CD8-positive, alpha-beta memory T cell (primary cell): ENCODE measurements around the gene ABRACL. TPM values are rescaled to one million over a fixed set of nuclear protein-coding genes. Genes with fewer than 3 reads are reported as not detected.
"Not testable (repeated sequence)": the region's sequence is repeated elsewhere in the genome, so short reads cannot be mapped to it uniquely, and the experiment has no call there.

Experiments
- CTCF ChIA-PET: fragments of 350-600 bp; sonication (Branson Sonifier 250); formaldehyde crosslinking; loops from one replicate; lab custom pipeline; 2021; ENCODE audit warnings: antibody characterized with exemption; lab: Charles Lee
- POLR2A ChIA-PET: fragments of 350-600 bp; sonication (Branson Sonifier 250); formaldehyde crosslinking; loops from one replicate; lab custom pipeline; 2021; ENCODE audit warnings: antibody characterized with exemption; lab: Charles Lee
- DNase-seq, 5 donors: peaks; one replicate each; pipeline versions ENCODE4 v3.0.0 to v3.0.0-alpha.2; 2020 to 2022; ENCODE audit warnings: mixed read lengths in 1 of 5
- H3K27ac ChIP-seq: one replicate; pipeline ENCODE4 v1.7.0; 2013; ENCODE audit warnings: low read depth, mild to moderate bottlenecking, low read length, moderate library complexity
- H3K27me3 ChIP-seq: 2 replicates; pipeline ENCODE4 v1.7.0; 2013; ENCODE audit warnings: low read length, mild to moderate bottlenecking; ENCODE audit not compliant: insufficient read depth, poor library complexity, severe bottlenecking
- H3K36me3 ChIP-seq: 2 replicates; pipeline ENCODE4 v1.7.0; 2013; ENCODE audit warnings: mild to moderate bottlenecking, low read length, moderate library complexity; ENCODE audit not compliant: insufficient read depth
- H3K4me1 ChIP-seq: 2 replicates; pipeline ENCODE4 v1.7.0; 2013; ENCODE audit warnings: mild to moderate bottlenecking, low read length, moderate library complexity; ENCODE audit not compliant: insufficient read depth
- H3K4me3 ChIP-seq: 2 replicates; pipeline ENCODE4 v1.7.0; 2013; ENCODE audit warnings: mild to moderate bottlenecking, low read length
- H3K9me3 ChIP-seq: 2 replicates; pipeline ENCODE4 v1.7.0; 2013; ENCODE audit warnings: mild to moderate bottlenecking, low read length
- H3K27ac Mint-ChIP-seq, 8 donors: one replicate each; pipeline ENCODE4 v1.8.0; 2020 to 2021; ENCODE audit warnings: mixed read lengths in 8 of 8, mild to moderate bottlenecking in 6 of 8, inconsistent platforms in 3 of 8, moderate library complexity in 3 of 8
- H3K27me3 Mint-ChIP-seq, 2 donors: one replicate each; pipeline ENCODE4 v1.8.0; 2020 to 2021; ENCODE audit warnings: mixed read lengths in 2 of 2, mild to moderate bottlenecking in 1 of 2, moderate library complexity in 1 of 2
- H3K36me3 Mint-ChIP-seq, 3 donors: one replicate each; pipeline ENCODE4 v1.8.0; 2020 to 2021; ENCODE audit warnings: mixed read lengths in 3 of 3, inconsistent platforms in 1 of 3, mild to moderate bottlenecking in 1 of 3
- H3K4me1 Mint-ChIP-seq, 3 donors: one replicate each; pipeline ENCODE4 v1.8.0; 2020 to 2021; ENCODE audit warnings: mixed read lengths in 3 of 3, inconsistent platforms in 1 of 3, mild to moderate bottlenecking in 1 of 3
- H3K4me3 Mint-ChIP-seq, 7 donors: one replicate each; pipeline ENCODE4 v1.8.0; 2020 to 2021; ENCODE audit warnings: mixed read lengths in 7 of 7, mild to moderate bottlenecking in 6 of 7, moderate library complexity in 4 of 7, inconsistent platforms in 2 of 7
- H3K9me3 Mint-ChIP-seq, 5 donors: one replicate each; pipeline ENCODE4 v1.8.0; 2020 to 2022; ENCODE audit warnings: mixed read lengths in 5 of 5, mild to moderate bottlenecking in 3 of 5, moderate library complexity in 2 of 5, inconsistent platforms in 1 of 5
- polyA plus RNA-seq: library from polyadenylated mRNA; unstranded; fragments of 300-500 nt; fragmentation: Illumina TruSeq; gene quantifications from one replicate; pipeline ENCODE4 v1.2.3, GENCODE V29; 2021
- total RNA-seq, 2 experiments: library from RNA; stranded (reverse); gene quantifications; one replicate each; pipeline ENCODE4 v1.2.3, GENCODE V29; 2021

The ABRACL gene
- total and polyA plus RNA-seq, 3 experiments from 2014 or later, result 141 to 212 (median 145) TPM

GRCh38 chr6:139048912-139049311 is 20.4 kb downstream of the ABRACL start:
- POLR2A ChIA-PET, result interaction anchor here (0.6 kb wide), 1 partner anchor 806 kb away, joined by 3 read pairs; no protein-coding TSS in a partner anchor
- H3K4me1 Mint-ChIP-seq, H3K4me3 ChIP-seq, H3K9me3 Mint-ChIP-seq, CTCF ChIA-PET, H3K27me3 ChIP-seq, H3K27me3 Mint-ChIP-seq, H3K27ac ChIP-seq, H3K4me1 ChIP-seq, DNase-seq, H3K27ac Mint-ChIP-seq, H3K9me3 ChIP-seq, H3K36me3 ChIP-seq, H3K4me3 Mint-ChIP-seq: not testable (repeated sequence)
- H3K36me3 Mint-ChIP-seq, result peaks cover 4 to 14% (median 5%) of the 10 kb centered on the region in 3 donors

GRCh38 chr6:139050131-139050769 is 21.7 kb downstream of the ABRACL start:
- DNase-seq, H3K4me1 ChIP-seq, H3K36me3 Mint-ChIP-seq, H3K27ac ChIP-seq, H3K4me3 Mint-ChIP-seq, H3K9me3 Mint-ChIP-seq, H3K4me3 ChIP-seq, H3K27ac Mint-ChIP-seq, H3K27me3 Mint-ChIP-seq, H3K36me3 ChIP-seq, H3K4me1 Mint-ChIP-seq, H3K9me3 ChIP-seq, POLR2A ChIA-PET, H3K27me3 ChIP-seq: not testable (repeated sequence)
- CTCF ChIA-PET, result interaction anchor here (0.9 kb wide), 1 partner anchor 86 kb away, joined by 3 read pairs; no protein-coding TSS in a partner anchor

GRCh38 chr6:139050770-139051313 is 22.3 kb downstream of the ABRACL start:
- ChIA-PET POLR2A (no interaction called here), CTCF (interaction anchor here (0.9 kb wide), 1 partner anchor 87 kb away, joined by 3 read pairs; no protein-coding TSS in a partner anchor)
- Histone ChIP-seq H3K4me1 (no peaks in the 10 kb centered on the region), H3K27ac (no peak overlapping the region), H3K4me3 (no peak overlapping the region), H3K9me3 (no peaks in the 10 kb centered on the region), H3K27me3 (no peaks in the 10 kb centered on the region), H3K36me3 (no peaks in the 10 kb centered on the region)
- peaks cover 0 to 3% (median 0%) of the 10 kb centered on the region in 5 donors for H3K9me3 Mint-ChIP-seq
- no peak overlapping the region for H3K4me3 Mint-ChIP-seq
- peaks cover 0 to 4% of the 10 kb centered on the region in 2 donors for H3K27me3 Mint-ChIP-seq
- DNase-seq, result no peak
- no peaks in the 10 kb centered on the region for H3K36me3 Mint-ChIP-seq
- H3K4me1 Mint-ChIP-seq, result peaks cover 0 to 6% (median 0%) of the 10 kb centered on the region in 3 donors
- peak overlapping the region in 1 of 8 donors; percentile 2 for H3K27ac Mint-ChIP-seq

GRCh38 chr6:139051396-139052060 is 23.0 kb downstream of the ABRACL start:
- POLR2A ChIA-PET, result no interaction called here
- H3K4me1 ChIP-seq, result no peaks in the 10 kb centered on the region
- CTCF ChIA-PET, result interaction anchor here (0.9 kb wide), 1 partner anchor 88 kb away, joined by 3 read pairs; no protein-coding TSS in a partner anchor

GRCh38 chr6:139053382-139053781 is 24.8 kb downstream of the ABRACL start:
- Histone ChIP-seq H3K4me3 (no peak overlapping the region), H3K36me3 (no peaks in the 10 kb centered on the region), H3K9me3 (no peaks in the 10 kb centered on the region), H3K27ac (no peak overlapping the region), H3K27me3 (no peaks in the 10 kb centered on the region), H3K4me1 (no peaks in the 10 kb centered on the region)
- Mint-ChIP-seq H3K27ac (no peak overlapping the region), H3K4me1 (peaks cover 0 to 6% (median 0%) of the 10 kb centered on the region in 3 donors), H3K36me3 (no peaks in the 10 kb centered on the region), H3K9me3 (peaks cover 0 to 3% (median 0%) of the 10 kb centered on the region in 5 donors), H3K27me3 (peaks cover 0 to 6% of the 10 kb centered on the region in 2 donors), H3K4me3 (no peak overlapping the region)
- DNase-seq, result no peak
- POLR2A ChIA-PET, result interaction anchor here (0.7 kb wide), 1 partner anchor 322 kb away, joined by 3 read pairs; no protein-coding TSS in a partner anchor
- CTCF ChIA-PET, result interaction anchor here (1.5 kb wide), 1 partner anchor 22 kb away, joined by 3 read pairs; no protein-coding TSS in a partner anchor

More at GRCh38 chr6:139051396-139052060, 23.0 kb downstream of the ABRACL start:
- Mint-ChIP-seq H3K36me3 (no peaks in the 10 kb centered on the region), H3K27me3 (peaks cover 0 to 4% of the 10 kb centered on the region in 2 donors), H3K4me1 (peaks cover 0 to 6% (median 0%) of the 10 kb centered on the region in 3 donors), H3K27ac (peak overlapping the region in 1 of 8 donors; percentile 2), H3K9me3 (peaks cover 0 to 3% (median 0%) of the 10 kb centered on the region in 5 donors), H3K4me3 (no peak overlapping the region)
- no peak overlapping the region for H3K27ac ChIP-seq
- no peak overlapping the region for H3K4me3 ChIP-seq
- no peaks in the 10 kb centered on the region for H3K36me3 ChIP-seq
- H3K27me3 ChIP-seq, result no peaks in the 10 kb centered on the region
- no peak for DNase-seq
- no peaks in the 10 kb centered on the region for H3K9me3 ChIP-seq

GRCh38 chr6:139054001-139054400 is 25.5 kb downstream of the ABRACL start:
- no peaks in the 10 kb centered on the region for H3K9me3 ChIP-seq
- no peaks in the 10 kb centered on the region for H3K36me3 ChIP-seq
- peaks cover 1 to 6% of the 10 kb centered on the region in 2 donors for H3K27me3 Mint-ChIP-seq
- no peaks in the 10 kb centered on the region for H3K4me1 ChIP-seq
- ChIA-PET POLR2A (interaction anchor here (0.7 kb wide), 1 partner anchor 321 kb away, joined by 3 read pairs; no protein-coding TSS in a partner anchor), CTCF (no interaction called here)
- H3K27me3 ChIP-seq, result no peaks in the 10 kb centered on the region
- no peak overlapping the region for H3K4me3 Mint-ChIP-seq
- no peak for DNase-seq
- H3K4me3 ChIP-seq, result no peak overlapping the region
- no peak overlapping the region for H3K27ac Mint-ChIP-seq
- H3K4me1 Mint-ChIP-seq, result peaks cover 0 to 6% (median 0%) of the 10 kb centered on the region in 3 donors
- no peaks in the 10 kb centered on the region for H3K36me3 Mint-ChIP-seq
- H3K27ac ChIP-seq, result no peak overlapping the region
- peaks cover 0 to 3% (median 0%) of the 10 kb centered on the region in 5 donors for H3K9me3 Mint-ChIP-seq

- DNase-seq, result no peak
- Histone ChIP-seq H3K9me3 (no peaks in the 10 kb centered on the region), H3K4me1 (no peaks in the 10 kb centered on the region), H3K27ac (no peak overlapping the region), H3K36me3 (no peaks in the 10 kb centered on the region), H3K27me3 (no peaks in the 10 kb centered on the region), H3K4me3 (no peak overlapping the region)
- no peaks in the 10 kb centered on the region for H3K36me3 Mint-ChIP-seq
- H3K27me3 Mint-ChIP-seq, result peaks cover 5 to 6% of the 10 kb centered on the region in 2 donors
- no peak overlapping the region for H3K4me3 Mint-ChIP-seq
- H3K9me3 Mint-ChIP-seq, result no peaks in the 10 kb centered on the region
- H3K27ac Mint-ChIP-seq, result no peak overlapping the region
- H3K4me1 Mint-ChIP-seq, result no peaks in the 10 kb centered on the region
- CTCF ChIA-PET, result interaction anchor here (1.5 kb wide), 1 partner anchor 23 kb away, joined by 3 read pairs; no protein-coding TSS in a partner anchor
- POLR2A ChIA-PET, result no interaction called here
Observed at GRCh38 chr6:139055709-139056108, 27.2 kb downstream of the ABRACL start.
